ENCODE measurements around the gene GAMT.

The GAMT gene

GRCh38 chr19:1428738-1429391 is 27.5 kb upstream of the GAMT start:
- DNase-seq = no peak
- 96% methylated on average over 37 of the region's 41 CpGs for WGBS (ENCODE audit: insufficient coverage)
- H3K9me3 ChIP-seq (ENCODE audit: control extremely low read depth in 1 of 5, control insufficient read depth in 4 of 5, insufficient read depth in 2 of 5, low read depth in 1 of 5, low read length in 4 of 5) = no peaks in the 10 kb centered on the region
- H3K36me3 ChIP-seq (ENCODE audit: control insufficient read depth in 4 of 4, insufficient read depth in 4 of 4, low read length in 3 of 4) = peaks cover 9 to 90% (median 74%) of the 10 kb centered on the region in 4 experiments
- H3K4me3 ChIP-seq (ENCODE audit: control insufficient read depth in 1 of 7, extremely low read depth in 1 of 7, insufficient read depth in 4 of 7, low read depth in 2 of 7, low read length in 6 of 7) = no peak overlapping the region
- CTCF ChIA-PET = no interaction called here
- no peak overlapping the region for H3K27ac ChIP-seq (ENCODE audit: insufficient read depth in 1 of 2, low read depth in 1 of 2, low read length in 2 of 2, poor library complexity in 1 of 2, severe bottlenecking in 2 of 2)
- no peaks in the 10 kb centered on the region for H3K4me1 ChIP-seq (ENCODE audit: control extremely low read depth in 1 of 4, control insufficient read depth in 4 of 4, insufficient read depth in 4 of 4, low read length in 3 of 4)
- POLR2A ChIA-PET = no interaction called here
- H3K27me3 ChIP-seq (replicated peaks in 2 of 5; ENCODE audit: control insufficient read depth in 4 of 5, insufficient read depth in 5 of 5, low read length in 4 of 5) = no peaks in the 10 kb centered on the region

- 93% methylated on average over 24 of the region's 27 CpGs for WGBS (ENCODE audit: insufficient coverage)
- H3K9me3 ChIP-seq (ENCODE audit: control extremely low read depth in 1 of 5, control insufficient read depth in 4 of 5, insufficient read depth in 2 of 5, low read depth in 1 of 5, low read length in 4 of 5) = no peaks in the 10 kb centered on the region
- no peaks in the 10 kb centered on the region for H3K4me1 ChIP-seq (ENCODE audit: control extremely low read depth in 1 of 4, control insufficient read depth in 4 of 4, insufficient read depth in 4 of 4, low read length in 3 of 4)
- no peaks in the 10 kb centered on the region for H3K27me3 ChIP-seq (replicated peaks in 2 of 5; ENCODE audit: control insufficient read depth in 4 of 5, insufficient read depth in 5 of 5, low read length in 4 of 5)
- H3K27ac ChIP-seq (ENCODE audit: insufficient read depth in 1 of 2, low read depth in 1 of 2, low read length in 2 of 2, poor library complexity in 1 of 2, severe bottlenecking in 2 of 2) = no peak overlapping the region
- H3K36me3 ChIP-seq (ENCODE audit: control insufficient read depth in 4 of 4, insufficient read depth in 4 of 4, low read length in 3 of 4) = peaks cover 13 to 90% (median 73%) of the 10 kb centered on the region in 4 experiments
- no peak for DNase-seq
- ChIA-PET CTCF (interaction anchor here (1.3 kb wide), 1 partner anchor 10 kb away, joined by 9 read pairs; no protein-coding TSS in a partner anchor), POLR2A (no interaction called here)
- no peak overlapping the region for H3K4me3 ChIP-seq (ENCODE audit: control insufficient read depth in 1 of 7, extremely low read depth in 1 of 7, insufficient read depth in 4 of 7, low read depth in 2 of 7, low read length in 6 of 7)
These were observed 26.0 kb upstream of the GAMT start for GRCh38 chr19:1427221-1427920.

GRCh38 chr19:1426736-1427135 is 25.4 kb upstream of the GAMT start:
- ChIA-PET CTCF (interaction anchor here (1.3 kb wide), 1 partner anchor 10 kb away, joined by 9 read pairs; no protein-coding TSS in a partner anchor), POLR2A (no interaction called here)
- Histone ChIP-seq H3K27me3 (replicated peaks in 2 of 5; ENCODE audit: control insufficient read depth in 4 of 5, insufficient read depth in 5 of 5, low read length in 4 of 5) (no peaks in the 10 kb centered on the region), H3K27ac (ENCODE audit: insufficient read depth in 1 of 2, low read depth in 1 of 2, low read length in 2 of 2, poor library complexity in 1 of 2, severe bottlenecking in 2 of 2) (no peak overlapping the region), H3K9me3 (ENCODE audit: control extremely low read depth in 1 of 5, control insufficient read depth in 4 of 5, insufficient read depth in 2 of 5, low read depth in 1 of 5, low read length in 4 of 5) (no peaks in the 10 kb centered on the region), H3K4me3 (ENCODE audit: control insufficient read depth in 1 of 7, extremely low read depth in 1 of 7, insufficient read depth in 4 of 7, low read depth in 2 of 7, low read length in 6 of 7) (no peak overlapping the region), H3K36me3 (ENCODE audit: control insufficient read depth in 4 of 4, insufficient read depth in 4 of 4, low read length in 3 of 4) (peaks cover 19 to 90% (median 74%) of the 10 kb centered on the region in 4 experiments), H3K4me1 (ENCODE audit: control extremely low read depth in 1 of 4, control insufficient read depth in 4 of 4, insufficient read depth in 4 of 4, low read length in 3 of 4) (no peaks in the 10 kb centered on the region)
- 95% methylated on average over 7 of the region's 9 CpGs for WGBS (ENCODE audit: insufficient coverage)
- DNase-seq = no peak

GRCh38 chr19:1425902-1426301 is 24.6 kb upstream of the GAMT start:
- Histone ChIP-seq H3K4me3 (ENCODE audit: control insufficient read depth in 1 of 7, extremely low read depth in 1 of 7, insufficient read depth in 4 of 7, low read depth in 2 of 7, low read length in 6 of 7) (no peak overlapping the region), H3K9me3 (ENCODE audit: control extremely low read depth in 1 of 5, control insufficient read depth in 4 of 5, insufficient read depth in 2 of 5, low read depth in 1 of 5, low read length in 4 of 5) (no peaks in the 10 kb centered on the region), H3K36me3 (ENCODE audit: control insufficient read depth in 4 of 4, insufficient read depth in 4 of 4, low read length in 3 of 4) (peaks cover 19 to 95% (median 79%) of the 10 kb centered on the region in 4 experiments), H3K27me3 (replicated peaks in 2 of 5; ENCODE audit: control insufficient read depth in 4 of 5, insufficient read depth in 5 of 5, low read length in 4 of 5) (no peaks in the 10 kb centered on the region), H3K27ac (ENCODE audit: insufficient read depth in 1 of 2, low read depth in 1 of 2, low read length in 2 of 2, poor library complexity in 1 of 2, severe bottlenecking in 2 of 2) (no peak overlapping the region), H3K4me1 (ENCODE audit: control extremely low read depth in 1 of 4, control insufficient read depth in 4 of 4, insufficient read depth in 4 of 4, low read length in 3 of 4) (no peaks in the 10 kb centered on the region)
- DNase-seq = no peak
- ChIA-PET CTCF (no interaction called here), POLR2A (interaction anchor here (0.5 kb wide), 1 partner anchor 12 kb away, joined by 4 read pairs; no protein-coding TSS in a partner anchor)
- 95% methylated on average over 10 of the region's 14 CpGs for WGBS (ENCODE audit: insufficient coverage)

- ChIA-PET POLR2A (interaction anchor here (0.5 kb wide), 1 partner anchor 11 kb away, joined by 4 read pairs; no protein-coding TSS in a partner anchor), CTCF (no interaction called here)
- 95% methylated on average over 33 of the region's 33 CpGs for WGBS (ENCODE audit: insufficient coverage)
- no peak overlapping the region for H3K4me3 ChIP-seq (ENCODE audit: control insufficient read depth in 1 of 7, extremely low read depth in 1 of 7, insufficient read depth in 4 of 7, low read depth in 2 of 7, low read length in 6 of 7)
- no peaks in the 10 kb centered on the region for H3K9me3 ChIP-seq (ENCODE audit: control extremely low read depth in 1 of 5, control insufficient read depth in 4 of 5, insufficient read depth in 2 of 5, low read depth in 1 of 5, low read length in 4 of 5)
- DNase-seq = no peak
- H3K27me3 ChIP-seq (replicated peaks in 2 of 5; ENCODE audit: control insufficient read depth in 4 of 5, insufficient read depth in 5 of 5, low read length in 4 of 5) = no peaks in the 10 kb centered on the region
- peaks cover 22 to 98% (median 82%) of the 10 kb centered on the region in 4 experiments for H3K36me3 ChIP-seq (ENCODE audit: control insufficient read depth in 4 of 4, insufficient read depth in 4 of 4, low read length in 3 of 4)
- no peaks in the 10 kb centered on the region for H3K4me1 ChIP-seq (ENCODE audit: control extremely low read depth in 1 of 4, control insufficient read depth in 4 of 4, insufficient read depth in 4 of 4, low read length in 3 of 4)
- no peak overlapping the region for H3K27ac ChIP-seq (ENCODE audit: insufficient read depth in 1 of 2, low read depth in 1 of 2, low read length in 2 of 2, poor library complexity in 1 of 2, severe bottlenecking in 2 of 2)
These were observed 23.9 kb upstream of the GAMT start for GRCh38 chr19:1425102-1425837.

GRCh38 chr19:1424192-1424955 is 23.0 kb upstream of the GAMT start:
- Histone ChIP-seq H3K9me3 (ENCODE audit: control extremely low read depth in 1 of 5, control insufficient read depth in 4 of 5, insufficient read depth in 2 of 5, low read depth in 1 of 5, low read length in 4 of 5) (no peaks in the 10 kb centered on the region), H3K4me3 (ENCODE audit: control insufficient read depth in 1 of 7, extremely low read depth in 1 of 7, insufficient read depth in 4 of 7, low read depth in 2 of 7, low read length in 6 of 7) (no peak overlapping the region), H3K4me1 (ENCODE audit: control extremely low read depth in 1 of 4, control insufficient read depth in 4 of 4, insufficient read depth in 4 of 4, low read length in 3 of 4) (no peaks in the 10 kb centered on the region), H3K27ac (ENCODE audit: insufficient read depth in 1 of 2, low read depth in 1 of 2, low read length in 2 of 2, poor library complexity in 1 of 2, severe bottlenecking in 2 of 2) (no peak overlapping the region), H3K27me3 (replicated peaks in 2 of 5; ENCODE audit: control insufficient read depth in 4 of 5, insufficient read depth in 5 of 5, low read length in 4 of 5) (no peaks in the 10 kb centered on the region), H3K36me3 (ENCODE audit: control insufficient read depth in 4 of 4, insufficient read depth in 4 of 4, low read length in 3 of 4) (peaks cover 22 to 97% (median 78%) of the 10 kb centered on the region in 4 experiments)
- ChIA-PET CTCF (interaction anchor here (1.1 kb wide), 1 partner anchor 12 kb away, joined by 3 read pairs; no protein-coding TSS in a partner anchor), POLR2A (no interaction called here)
- no peak for DNase-seq
- WGBS (ENCODE audit: insufficient coverage) = 95% methylated on average over 29 of the region's 42 CpGs

All from common myeloid progenitor, CD34-positive (primary cell).